ENCODE data around the gene PLA2G4E. TPM values are rescaled to one million over a fixed set of nuclear protein-coding genes. Genes with fewer than 3 reads are reported as not detected.

The PLA2G4E gene
- total RNA-seq, 2 donors from 2014 or later: not detected

- Histone ChIP-seq H3K9ac (ENCODE audit: extremely low read depth, low read length, poor library complexity, severe bottlenecking) (no peak overlapping the region), H3K27ac (ENCODE audit: low read depth, low read length) (no peak overlapping the region), H3K4me3 (ENCODE audit: low read length) (no peak overlapping the region), H3K27me3 (ENCODE audit: control insufficient read depth, insufficient read depth, low read length, poor library complexity, severe bottlenecking) (no peaks in the 10 kb centered on the region), H3K36me3 (ENCODE audit: control insufficient read depth, insufficient read depth, low read length) (peaks cover 28% of the 10 kb centered on the region), H3K9me3 (ENCODE audit: control insufficient read depth, low read length) (no peaks in the 10 kb centered on the region), H3K4me1 (ENCODE audit: control insufficient read depth, insufficient read depth, low read length) (peaks cover 7% of the 10 kb centered on the region)
- Mint-ChIP-seq H3K4me3 (no peak overlapping the region), H3K27me3 (ENCODE audit: insufficient read depth) (no peaks in the 10 kb centered on the region), H3K9me3 (no peaks in the 10 kb centered on the region), H3K27ac (peak overlapping the region; percentile 81), H3K36me3 (ENCODE audit: low read depth) (peaks cover 17% of the 10 kb centered on the region), H3K4me1 (peaks cover 7% of the 10 kb centered on the region)
- 84 to 89% methylated on average over 2 to 5 of the region's 5 CpGs for WGBS, 2 experiments (ENCODE audit: insufficient coverage in 1 of 2, insufficient read length in 1 of 2)
- no peak for DNase-seq
- TF ChIP-seq CTCF (conservative IDR thresholded peaks at IDR 0.05): no peak
Observed at GRCh38 chr15:41950489-41950888, 70.4 kb downstream of the PLA2G4E start.

- peaks cover 7% of the 10 kb centered on the region for H3K4me1 Mint-ChIP-seq
- peaks cover 17% of the 10 kb centered on the region for H3K36me3 Mint-ChIP-seq (ENCODE audit: low read depth)
- H3K27ac Mint-ChIP-seq: peak overlapping the region; percentile 81
- H3K9me3 Mint-ChIP-seq: no peaks in the 10 kb centered on the region
- peak; percentile 42 for TF ChIP-seq CTCF (conservative IDR thresholded peaks at IDR 0.05)
- Histone ChIP-seq H3K4me1 (ENCODE audit: control insufficient read depth, insufficient read depth, low read length) (peaks cover 7% of the 10 kb centered on the region), H3K27me3 (ENCODE audit: control insufficient read depth, insufficient read depth, low read length, poor library complexity, severe bottlenecking) (no peaks in the 10 kb centered on the region), H3K4me3 (ENCODE audit: low read length) (no peak overlapping the region), H3K27ac (ENCODE audit: low read depth, low read length) (peak overlapping the region; percentile 15), H3K36me3 (ENCODE audit: control insufficient read depth, insufficient read depth, low read length) (peaks cover 28% of the 10 kb centered on the region), H3K9me3 (ENCODE audit: control insufficient read depth, low read length) (no peaks in the 10 kb centered on the region), H3K9ac (ENCODE audit: extremely low read depth, low read length, poor library complexity, severe bottlenecking) (no peak overlapping the region)
- WGBS, 2 experiments (ENCODE audit: insufficient coverage in 1 of 2, insufficient read length in 1 of 2): 90 to 100% methylated on average over 2 to 4 of the region's 4 CpGs
- H3K27me3 Mint-ChIP-seq (ENCODE audit: insufficient read depth): no peaks in the 10 kb centered on the region
- DNase-seq: peak; percentile 66
- H3K4me3 Mint-ChIP-seq: no peak overlapping the region
Observed at GRCh38 chr15:41950127-41950483, 70.7 kb downstream of the PLA2G4E start.

- H3K27me3 Mint-ChIP-seq (ENCODE audit: insufficient read depth): no peaks in the 10 kb centered on the region
- peaks cover 17% of the 10 kb centered on the region for H3K36me3 Mint-ChIP-seq (ENCODE audit: low read depth)
- peaks cover 7% of the 10 kb centered on the region for H3K4me1 Mint-ChIP-seq
- Histone ChIP-seq H3K4me1 (ENCODE audit: control insufficient read depth, insufficient read depth, low read length) (peaks cover 7% of the 10 kb centered on the region), H3K27me3 (ENCODE audit: control insufficient read depth, insufficient read depth, low read length, poor library complexity, severe bottlenecking) (no peaks in the 10 kb centered on the region), H3K9me3 (ENCODE audit: control insufficient read depth, low read length) (no peaks in the 10 kb centered on the region), H3K4me3 (ENCODE audit: low read length) (no peak overlapping the region), H3K9ac (ENCODE audit: extremely low read depth, low read length, poor library complexity, severe bottlenecking) (no peak overlapping the region), H3K36me3 (ENCODE audit: control insufficient read depth, insufficient read depth, low read length) (peaks cover 28% of the 10 kb centered on the region), H3K27ac (ENCODE audit: low read depth, low read length) (peak overlapping the region; percentile 15)
- H3K27ac Mint-ChIP-seq: peak overlapping the region; percentile 81
- TF ChIP-seq CTCF (conservative IDR thresholded peaks at IDR 0.05): no peak
- WGBS, 2 experiments (ENCODE audit: insufficient coverage in 1 of 2, insufficient read length in 1 of 2): 78 to 82% methylated on average over 4 to 5 of the region's 5 CpGs
- DNase-seq: peak; percentile 77
- no peaks in the 10 kb centered on the region for H3K9me3 Mint-ChIP-seq
- H3K4me3 Mint-ChIP-seq: no peak overlapping the region
Observed at GRCh38 chr15:41949401-41950126, 71.3 kb downstream of the PLA2G4E start.
